Kidney (tissue), 11 donors: ENCODE data around the gene SYT15. TPM values are rescaled to one million over a fixed set of nuclear protein-coding genes. Genes with fewer than 3 reads are reported as not detected.
A peak's percentile ranks its signal among the peaks of the same experiment; 100 is the strongest.
"Not testable (repeated sequence)": the region's sequence is repeated elsewhere in the genome, so short reads cannot be mapped to it uniquely, and the experiment has no call there.

Experiments used
- DNase-seq, 5 donors: peaks; one replicate each; pipeline ENCODE4 v3.0.0-alpha.2; 2013 to 2020
- FAIRE-seq: peaks from 2 replicates; lab custom pipeline; 2012; peaks lifted over from hg19 to GRCh38; lab: Jason Lieb, UNC
- H3K27ac ChIP-seq, 2 donors: one replicate each; pipeline ENCODE4 v1.7.0; 2013; ENCODE audit warnings: low read depth in 2 of 2, low read length in 2 of 2, inconsistent platforms in 1 of 2
- H3K27me3 ChIP-seq: one replicate; pipeline ENCODE4 v1.7.1; 2013; ENCODE audit warnings: low read length, inconsistent platforms; ENCODE audit not compliant: control insufficient read depth, insufficient read depth
- H3K36me3 ChIP-seq, 3 donors: one replicate each; pipeline versions ENCODE4 v1.7.0 to v1.7.1; 2013; ENCODE audit warnings: low read length in 3 of 3, control low read depth in 1 of 3, inconsistent platforms in 1 of 3; ENCODE audit not compliant: insufficient read depth in 3 of 3, control insufficient read depth in 2 of 3
- H3K4me1 ChIP-seq, 3 donors: one replicate each; pipeline versions ENCODE4 v1.7.0 to v1.7.1; 2013; ENCODE audit warnings: low read length in 3 of 3, inconsistent platforms in 1 of 3, low read depth in 1 of 3; ENCODE audit not compliant: control insufficient read depth in 2 of 3, insufficient read depth in 2 of 3
- H3K4me3 ChIP-seq, 3 donors: one replicate each; pipeline versions ENCODE4 v1.7.0 to v1.8.1; 2013; ENCODE audit warnings: low read length in 3 of 3, control low read depth in 1 of 3, inconsistent platforms in 1 of 3
- H3K9ac ChIP-seq, 3 donors: one replicate each; pipeline versions ENCODE4 v1.7.0 to v1.7.1; 2013; ENCODE audit warnings: low read length in 3 of 3, control low read depth in 1 of 3, inconsistent platforms in 1 of 3
- H3K9me3 ChIP-seq, 3 donors: one replicate each; pipeline versions ENCODE4 v1.7.0 to v1.7.1; 2013; ENCODE audit warnings: low read length in 3 of 3, control low read depth in 1 of 3, inconsistent platforms in 1 of 3; ENCODE audit not compliant: control insufficient read depth in 2 of 3, insufficient read depth in 1 of 3
- intact Hi-C: fragments of 100-400 bp; cut with DNase I; formaldehyde crosslinking; loops from one replicate; pipeline ENCODE4 v1.11.1; 2022
- polyA plus RNA-seq: library from polyadenylated mRNA; stranded (reverse); fragments of 350-450 nt; fragmentation: Illumina TruSeq; extraction: RNeasy Lipid Tissue Mini Kit (QIAGEN cat#74804); gene quantifications from one replicate; pipeline ENCODE4 v1.2.3, GENCODE V29; 2014; ENCODE audit warnings: low read depth, low replicate concordance; ENCODE audit not compliant: insufficient read depth
- total RNA-seq: library from RNA; stranded (reverse); fragmentation: NEBNext Ultra II Directional; extraction: Animal tissue kit (Norgen Biotek cat#: 25700); gene quantifications from one replicate; pipeline ENCODE4 v1.2.1, GENCODE V29; 2021
- donor health status: control.
- donor health status: control.
- donor health status: DM: yes; HTN: yes; CAD: no.
- donor health status: Normal renal cell carcinoma (clear cell type).

The SYT15 gene
- total and polyA plus RNA-seq, 2 donors from 2014 or later: 2.1 to 12.7 TPM

DNA sequence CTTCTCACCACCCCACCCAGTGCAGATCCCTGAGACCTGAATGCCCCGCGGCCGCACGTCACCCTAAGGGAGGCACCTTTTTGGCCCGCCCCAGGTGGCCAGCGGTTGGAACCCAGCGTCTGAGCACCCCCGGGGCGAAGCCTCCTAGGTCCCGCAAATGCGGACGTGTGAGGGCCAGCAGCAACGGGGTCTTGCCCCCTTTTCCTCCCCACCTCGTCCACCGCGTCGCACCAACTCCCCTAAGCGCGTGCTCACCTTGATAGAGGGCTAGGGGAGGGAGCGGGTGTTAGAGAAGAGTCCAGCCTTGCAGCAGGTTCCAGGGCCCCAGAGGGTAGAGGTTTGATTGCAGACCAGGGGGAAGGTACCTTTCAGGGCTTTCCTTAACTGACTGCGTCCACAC lies 450 bp downstream of the SYT15 start:
- H3K4me1 ChIP-seq, intact Hi-C loops, H3K4me3 ChIP-seq, DNase-seq, H3K36me3 ChIP-seq, H3K27me3 ChIP-seq, H3K9me3 ChIP-seq, FAIRE-seq, H3K9ac ChIP-seq, H3K27ac ChIP-seq: not testable (repeated sequence)

DNA sequence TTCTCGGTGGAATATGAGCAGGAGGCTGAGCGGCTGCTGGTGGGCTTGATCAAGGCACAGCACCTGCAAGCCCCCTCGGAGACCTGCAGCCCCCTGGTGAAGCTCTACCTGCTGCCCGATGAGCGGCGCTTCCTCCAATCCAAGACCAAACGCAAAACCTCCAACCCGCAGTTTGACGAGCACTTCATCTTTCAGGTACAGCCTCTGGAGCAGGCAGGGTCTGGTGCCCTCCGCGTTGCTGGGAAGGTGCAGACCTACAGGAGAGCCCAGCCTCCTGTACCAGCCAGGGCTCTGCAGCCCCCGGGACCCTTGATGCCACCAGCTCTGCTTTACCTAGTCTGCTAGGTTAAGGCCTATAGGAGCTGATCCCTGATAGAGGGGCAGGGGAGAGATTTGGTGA lies 3.1 kb downstream of the SYT15 start:
- H3K9me3 ChIP-seq, FAIRE-seq, intact Hi-C loops: not testable (repeated sequence)

DNA sequence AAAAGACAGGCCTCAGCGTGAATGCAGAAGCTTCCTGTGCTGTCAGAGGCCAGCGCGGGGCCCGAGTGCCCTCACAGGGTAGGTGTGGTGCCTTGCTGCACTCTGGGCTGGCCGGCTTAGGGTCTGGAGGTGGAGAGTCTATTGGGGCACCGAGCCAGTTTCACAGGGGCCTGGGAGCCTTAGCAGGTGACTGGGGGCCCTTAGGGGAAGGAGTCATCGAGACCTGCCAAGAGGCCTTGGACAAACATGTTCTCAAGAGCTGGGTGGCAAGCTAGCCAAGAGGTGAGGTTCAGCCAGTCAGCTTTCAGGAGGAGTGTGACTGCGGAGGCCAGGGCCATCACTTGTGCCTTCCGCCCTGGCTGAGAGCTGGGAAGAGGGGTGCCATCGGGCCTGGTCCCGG lies 3.6 kb downstream of the SYT15 start:
- H3K9ac ChIP-seq, DNase-seq, H3K27me3 ChIP-seq, FAIRE-seq, H3K4me3 ChIP-seq, H3K36me3 ChIP-seq, H3K9me3 ChIP-seq, H3K4me1 ChIP-seq, H3K27ac ChIP-seq, intact Hi-C loops: not testable (repeated sequence)

More for the DNA sequence above, 3.1 kb downstream of the SYT15 start:
- H3K4me1 ChIP-seq, H3K9ac ChIP-seq, H3K27me3 ChIP-seq, H3K4me3 ChIP-seq, H3K27ac ChIP-seq, DNase-seq, H3K36me3 ChIP-seq: not testable (repeated sequence)

DNA sequence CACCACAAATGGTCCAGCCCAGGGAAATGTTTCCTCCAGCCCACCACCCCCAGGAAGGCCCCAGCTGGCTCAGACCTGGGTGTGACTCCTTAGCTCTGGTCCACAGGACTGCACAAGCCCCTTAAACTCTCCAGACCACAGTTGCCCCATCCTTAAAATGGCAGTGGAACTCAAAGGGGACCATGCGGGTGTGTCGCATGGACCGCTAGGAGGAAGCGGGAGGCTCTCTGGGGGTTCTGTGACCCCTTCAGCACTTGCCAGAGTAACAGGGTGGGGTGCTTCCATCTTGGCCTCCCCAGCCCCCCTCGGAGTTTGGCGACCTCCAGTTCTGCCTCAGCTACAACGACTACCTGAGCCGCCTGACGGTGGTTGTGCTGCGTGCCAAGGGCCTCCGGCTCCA lies 5.3 kb downstream of the SYT15 start:
- H3K4me3 ChIP-seq, H3K9me3 ChIP-seq, intact Hi-C loops, FAIRE-seq, H3K4me1 ChIP-seq, H3K27me3 ChIP-seq, H3K9ac ChIP-seq, H3K27ac ChIP-seq, H3K36me3 ChIP-seq: not testable (repeated sequence)
- DNase-seq: peak in 2 of 5 donors; percentile 23 to 41

DNA sequence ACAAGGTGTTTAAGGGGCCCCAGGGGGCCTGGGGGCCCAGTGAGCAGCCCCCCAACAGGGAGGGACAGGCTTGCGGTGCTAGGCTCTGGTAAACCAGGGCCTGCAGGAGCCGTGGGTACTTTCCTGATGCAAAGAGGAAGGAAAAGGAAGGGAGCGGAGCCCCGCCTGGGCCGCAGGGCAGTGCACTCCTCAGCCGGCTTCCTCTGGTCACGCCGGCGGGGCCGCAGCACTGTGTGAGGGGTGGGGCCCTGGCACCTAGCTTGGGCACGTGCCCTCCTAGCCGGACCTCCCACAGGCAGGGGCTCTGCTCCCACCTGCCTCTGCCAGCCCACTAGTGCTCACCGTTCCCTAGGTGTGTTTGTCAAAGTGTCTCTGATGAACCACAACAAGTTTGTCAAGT lies 6.3 kb downstream of the SYT15 start:
- not testable (repeated sequence) for DNase-seq, H3K9ac ChIP-seq, H3K36me3 ChIP-seq

GRCh38 chr10:46587546-46587945 lies 8.6 kb downstream of the SYT15 start:
- H3K27ac ChIP-seq, H3K4me1 ChIP-seq, H3K27me3 ChIP-seq, DNase-seq, H3K4me3 ChIP-seq, H3K9ac ChIP-seq, H3K36me3 ChIP-seq, H3K9me3 ChIP-seq, FAIRE-seq, intact Hi-C loops: not testable (repeated sequence)

More for the DNA sequence above, 6.3 kb downstream of the SYT15 start:
- H3K27me3 ChIP-seq, H3K4me3 ChIP-seq, H3K27ac ChIP-seq, intact Hi-C loops, FAIRE-seq, H3K4me1 ChIP-seq, H3K9me3 ChIP-seq: not testable (repeated sequence)

- H3K9ac ChIP-seq, H3K36me3 ChIP-seq, H3K27me3 ChIP-seq, H3K27ac ChIP-seq, intact Hi-C loops, H3K4me3 ChIP-seq, DNase-seq, H3K4me1 ChIP-seq, FAIRE-seq, H3K9me3 ChIP-seq: not testable (repeated sequence)
Observed at GRCh38 chr10:46588221-46588620, 9.3 kb downstream of the SYT15 start.

- H3K27ac ChIP-seq, H3K9ac ChIP-seq, H3K36me3 ChIP-seq, H3K4me3 ChIP-seq, H3K4me1 ChIP-seq, H3K27me3 ChIP-seq, intact Hi-C loops, DNase-seq, FAIRE-seq, H3K9me3 ChIP-seq: not testable (repeated sequence)
Observed at GRCh38 chr10:46589589-46589988, 10.7 kb downstream of the SYT15 start.

- H3K9ac ChIP-seq, H3K36me3 ChIP-seq, DNase-seq, intact Hi-C loops, FAIRE-seq, H3K9me3 ChIP-seq, H3K4me1 ChIP-seq, H3K27me3 ChIP-seq, H3K27ac ChIP-seq, H3K4me3 ChIP-seq: not testable (repeated sequence)
Observed at GRCh38 chr10:46591053-46591452, 12.1 kb downstream of the SYT15 start.
